Astrocyte (in vitro differentiated cells and primary cell): Measurements from ENCODE around the gene GRM4. TPM values are rescaled to one million over a fixed set of nuclear protein-coding genes. Genes with fewer than 3 reads are reported as not detected.

Experiments
- DNase-seq: peaks from one replicate; pipeline ENCODE4 v3.0.0-alpha.2; 2010; ENCODE audit warnings: low read depth
- FAIRE-seq: peaks from 2 replicates; lab custom pipeline; 2011; peaks lifted over from hg19 to GRCh38; lab: Jason Lieb, UNC
- H2AFZ ChIP-seq: 2 replicates; pipeline ENCODE4 v1.6.0; 2012; ENCODE audit warnings: low read depth, low read length, inconsistent platforms
- H3K27ac ChIP-seq: 2 replicates; pipeline ENCODE4 v1.5.1; 2011; ENCODE audit warnings: low read depth, low read length, inconsistent platforms
- H3K27me3 ChIP-seq: 2 replicates; pipeline ENCODE4 v1.6.0; 2011; ENCODE audit warnings: low read length, inconsistent platforms; ENCODE audit not compliant: insufficient read depth
- H3K36me3 ChIP-seq: 2 replicates; pipeline ENCODE4 v1.5.1; 2011; ENCODE audit warnings: low read length, inconsistent platforms; ENCODE audit not compliant: insufficient read depth
- H3K4me1 ChIP-seq: 2 replicates; pipeline ENCODE4 v1.5.1; 2011; ENCODE audit warnings: low read length, inconsistent platforms; ENCODE audit not compliant: insufficient read depth
- H3K4me2 ChIP-seq: 2 replicates; pipeline ENCODE4 v1.6.0; 2012; ENCODE audit warnings: low read length, inconsistent platforms
- H3K4me3 ChIP-seq: 2 replicates; pipeline ENCODE4 v1.5.1; 2011; ENCODE audit warnings: low read depth, mild to moderate bottlenecking, low read length, inconsistent platforms; ENCODE audit not compliant: insufficient read depth
- H3K79me2 ChIP-seq: 2 replicates; pipeline ENCODE4 v1.6.0; 2012; ENCODE audit warnings: mild to moderate bottlenecking, low read length, inconsistent platforms; ENCODE audit not compliant: insufficient read depth
- H3K9ac ChIP-seq: 2 replicates; pipeline ENCODE4 v1.6.0; 2012; ENCODE audit warnings: mild to moderate bottlenecking, low read length, inconsistent platforms
- H3K9me3 ChIP-seq: 2 replicates; pipeline ENCODE4 v1.5.1; 2012; ENCODE audit warnings: low read depth, mild to moderate bottlenecking, low read length, inconsistent platforms; ENCODE audit not compliant: insufficient read depth
- H4K20me1 ChIP-seq: 2 replicates; pipeline ENCODE4 v1.6.0; 2012; ENCODE audit warnings: low read length, inconsistent platforms; ENCODE audit not compliant: insufficient read depth
- H3K27ac Mint-ChIP-seq: one replicate; pipeline ENCODE4 v1.8.0; 2021; ENCODE audit warnings: mild to moderate bottlenecking, mixed read lengths; ENCODE audit not compliant: unreplicated experiment
- H3K27me3 Mint-ChIP-seq: one replicate; pipeline ENCODE4 v1.8.0; 2021; ENCODE audit warnings: low read depth, mixed read lengths; ENCODE audit not compliant: unreplicated experiment
- H3K36me3 Mint-ChIP-seq: one replicate; pipeline ENCODE4 v1.8.0; 2021; ENCODE audit warnings: low read depth, mixed read lengths; ENCODE audit not compliant: unreplicated experiment
- H3K4me1 Mint-ChIP-seq: one replicate; pipeline ENCODE4 v1.8.0; 2021; ENCODE audit warnings: low read depth, mixed read lengths; ENCODE audit not compliant: unreplicated experiment
- H3K4me3 Mint-ChIP-seq: one replicate; pipeline ENCODE4 v1.8.0; 2021; ENCODE audit warnings: mild to moderate bottlenecking, moderate library complexity, mixed read lengths; ENCODE audit not compliant: unreplicated experiment
- H3K9me3 Mint-ChIP-seq: one replicate; pipeline ENCODE4 v1.8.0; 2021; ENCODE audit warnings: mild to moderate bottlenecking, mixed read lengths; ENCODE audit not compliant: unreplicated experiment
- CTCF ChIP-seq: IDR thresholded peaks from 2 replicates; pipeline ENCODE4 v1.5.1; 2011; ENCODE audit warnings: low read depth, mild to moderate bottlenecking, inconsistent platforms, low read length, moderate library complexity; ENCODE audit not compliant: insufficient read depth
- EZH2 ChIP-seq: IDR thresholded peaks from 2 replicates; pipeline ENCODE4 v1.6.1; 2012; ENCODE audit warnings: mild to moderate bottlenecking, low read length, inconsistent platforms; ENCODE audit not compliant: insufficient read depth
- total RNA-seq: library from RNA; stranded (reverse); gene quantifications from 2 replicates; pipeline ENCODE4 v1.2.1, GENCODE V29; 2021

Gene GRM4
- total RNA-seq, 1 donor from 2014 or later: 0.30 TPM

- H3K27ac ChIP-seq: no peak overlapping the region
- Mint-ChIP-seq H3K27me3 (peaks cover 56% of the 10 kb centered on the region), H3K36me3 (no peaks in the 10 kb centered on the region)
Observed at GRCh38 chr6:34061348-34061747, 84.5 kb downstream of the GRM4 start.

GRCh38 chr6:34059914-34060313 lies 86.0 kb downstream of the GRM4 start:
- DNase-seq (no peak), FAIRE-seq (no peak)
- no peak overlapping the region for H3K27ac Mint-ChIP-seq
- Histone ChIP-seq H3K4me2 (no peak overlapping the region), H3K4me3 (no peak overlapping the region), H3K36me3 (no peaks in the 10 kb centered on the region), H2AFZ (no peak overlapping the region), H3K4me1 (peaks cover 3% of the 10 kb centered on the region), H3K9me3 (no peaks in the 10 kb centered on the region), H3K27ac (no peak overlapping the region), H3K27me3 (peaks cover 12% of the 10 kb centered on the region), H3K9ac (no peak overlapping the region), H4K20me1 (no peaks in the 10 kb centered on the region), H3K79me2 (no peaks in the 10 kb centered on the region)
- TF ChIP-seq CTCF: no peak
- no peak for TF ChIP-seq EZH2
- peaks cover 56% of the 10 kb centered on the region for H3K27me3 Mint-ChIP-seq
- H3K4me1 Mint-ChIP-seq: no peaks in the 10 kb centered on the region
- no peaks in the 10 kb centered on the region for H3K36me3 Mint-ChIP-seq
- no peak overlapping the region for H3K4me3 Mint-ChIP-seq
- peaks cover 2% of the 10 kb centered on the region for H3K9me3 Mint-ChIP-seq

More at GRCh38 chr6:34061348-34061747, 84.5 kb downstream of the GRM4 start:
- TF ChIP-seq EZH2: no peak
- TF ChIP-seq CTCF: no peak
- Histone ChIP-seq H3K4me1 (peaks cover 3% of the 10 kb centered on the region), H3K4me3 (no peak overlapping the region), H3K27me3 (peaks cover 18% of the 10 kb centered on the region), H4K20me1 (no peaks in the 10 kb centered on the region), H3K9me3 (no peaks in the 10 kb centered on the region), H3K36me3 (no peaks in the 10 kb centered on the region), H3K4me2 (no peak overlapping the region), H3K79me2 (no peaks in the 10 kb centered on the region), H3K9ac (no peak overlapping the region), H2AFZ (no peak overlapping the region)
- no peaks in the 10 kb centered on the region for H3K9me3 Mint-ChIP-seq
- FAIRE-seq (no peak), DNase-seq (no peak)
- H3K4me3 Mint-ChIP-seq: no peak overlapping the region
- H3K27ac Mint-ChIP-seq: no peak overlapping the region
- no peaks in the 10 kb centered on the region for H3K4me1 Mint-ChIP-seq

- H3K4me1 Mint-ChIP-seq: no peaks in the 10 kb centered on the region
- no peak overlapping the region for H3K27ac Mint-ChIP-seq
Observed at GRCh38 chr6:34059136-34059731, 86.7 kb downstream of the GRM4 start.

More at GRCh38 chr6:34059136-34059731, 86.7 kb downstream of the GRM4 start:
- Histone ChIP-seq H3K79me2 (no peaks in the 10 kb centered on the region), H3K4me2 (no peak overlapping the region), H3K27me3 (peaks cover 6% of the 10 kb centered on the region), H4K20me1 (no peaks in the 10 kb centered on the region), H3K4me1 (peaks cover 3% of the 10 kb centered on the region), H3K27ac (no peak overlapping the region), H3K9ac (no peak overlapping the region), H3K4me3 (no peak overlapping the region), H3K9me3 (no peaks in the 10 kb centered on the region), H3K36me3 (no peaks in the 10 kb centered on the region), H2AFZ (no peak overlapping the region)
- FAIRE-seq (no peak), DNase-seq (no peak)
- H3K4me3 Mint-ChIP-seq: no peak overlapping the region
- TF ChIP-seq EZH2 (no peak), CTCF (no peak)
- no peaks in the 10 kb centered on the region for H3K36me3 Mint-ChIP-seq
- H3K9me3 Mint-ChIP-seq: peaks cover 2% of the 10 kb centered on the region
- peaks cover 60% of the 10 kb centered on the region for H3K27me3 Mint-ChIP-seq
